ENCODE data around the gene ADCY2.

- TF ChIP-seq POLR2A (IDR thresholded peaks at IDR 0.05) (no peak), CTCF (IDR thresholded peaks at IDR 0.05) (no peak)
These were observed 232.3 kb downstream of the ADCY2 start for GRCh38 chr5:7628248-7628647.

Measured in esophagus squamous epithelium (tissue), 4 donors.